Gastroesophageal sphincter (tissue), 4 donors: ENCODE data around the gene SLC25A15. TPM values are rescaled to one million over a fixed set of nuclear protein-coding genes. Genes with fewer than 3 reads are reported as not detected.

ENCODE experiments used
- ATAC-seq: fragments of 150-250 bp; one replicate; pipeline ENCODE4 v1.9.1; 2016; ENCODE audit warnings: mild to moderate bottlenecking, moderate library complexity
- H3K27ac ChIP-seq, 4 donors: fragments of 200-600 bp; sonication (generic) in 3 of 4; 1 replicate in 3 of 4; 2 replicates in 1 of 4; pipeline ENCODE4 v1.5.1; 2016 to 2019
- H3K27me3 ChIP-seq: fragments of 200-600 bp; sonication (generic); one replicate; pipeline ENCODE4 v1.5.1; 2019
- H3K36me3 ChIP-seq, 2 donors: fragments of 200-600 bp; sonication (generic); one replicate each; pipeline ENCODE4 v1.5.1; 2019; ENCODE audit warnings: control low read depth in 1 of 2
- H3K4me1 ChIP-seq, 3 donors: fragments of 200-600 bp; sonication (generic); 1 replicate in 2 of 3; 2 replicates in 1 of 3; pipeline ENCODE4 v1.5.1; 2016 to 2019; ENCODE audit warnings: control low read depth in 2 of 3
- H3K4me3 ChIP-seq, 2 donors: fragments of 200-600 bp; sonication (generic); one replicate each; pipeline ENCODE4 v1.5.1; 2019; ENCODE audit warnings: mild to moderate bottlenecking in 1 of 2, moderate library complexity in 1 of 2
- H3K9me3 ChIP-seq, 3 donors: fragments of 200-600 bp; sonication (generic); one replicate each; pipeline ENCODE4 v1.5.1; 2017 to 2019; ENCODE audit warnings: control low read depth in 2 of 3
- CTCF ChIP-seq, 4 experiments: fragments of 200-600 bp in 2 of 4; fragments of 450-650 bp in 2 of 4; sonication (generic) in 1 of 4; IDR thresholded peaks; one replicate each; pipeline ENCODE4 v1.5.1; 2017 to 2019; ENCODE audit warnings: antibody characterized with exemption in 4 of 4, mild to moderate bottlenecking in 2 of 4, moderate library complexity in 2 of 4
- EP300 ChIP-seq: sonication (generic); formaldehyde crosslinking; IDR thresholded peaks from one replicate; pipeline ENCODE4 v1.6.1; 2017; ENCODE audit warnings: antibody characterized with exemption, mild to moderate bottlenecking
- POLR2A ChIP-seq, 2 donors: fragments of 450-650 bp; IDR thresholded peaks; one replicate each; pipeline ENCODE4 v1.6.1; 2017; ENCODE audit warnings: antibody characterized with exemption in 2 of 2, mild to moderate bottlenecking in 2 of 2, moderate library complexity in 1 of 2
- POLR2AphosphoS5 ChIP-seq: sonication (generic); formaldehyde crosslinking; IDR thresholded peaks from one replicate; pipeline ENCODE4 v1.6.1; 2017; ENCODE audit warnings: antibody characterized with exemption
- WGBS, 2 donors: methylation state at CpG; one replicate each; pipeline ENCODE4 v1.1.5; 2018; ENCODE audit warnings: low coverage in 1 of 2; 5-methylcytosine and 5-hydroxymethylcytosine counted together
- total RNA-seq, 4 donors: library from RNA; depleted of rRNA; stranded (reverse); fragments of >200 nt; gene quantifications; one replicate each; pipeline ENCODE4 v1.1.0, GENCODE V29; 2016

Gene SLC25A15
- total RNA-seq, 4 donors from 2014 or later: 1.8 to 14.4 (median 3.0) TPM

GRCh38 chr13:40758811-40759210 lies 30.6 kb upstream of the SLC25A15 start:
- no peak for ATAC-seq
- Histone ChIP-seq H3K27me3 (no peaks in the 10 kb centered on the region), H3K4me3 (no peak overlapping the region), H3K27ac (no peak overlapping the region), H3K4me1 (no peaks in the 10 kb centered on the region), H3K36me3 (peaks cover 3 to 83% of the 10 kb centered on the region in 2 donors), H3K9me3 (no peaks in the 10 kb centered on the region)
- whole genome bisulfite sequencing, 2 donors: 89 to 93% methylated on average over 3 to 4 of the region's 4 CpGs
- TF ChIP-seq POLR2A (IDR thresholded peaks at IDR 0.05) (no peak), EP300 (no peak), CTCF (IDR thresholded peaks at IDR 0.05) (no peak), POLR2AphosphoS5 (no peak)

GRCh38 chr13:40762849-40763248 lies 26.6 kb upstream of the SLC25A15 start:
- TF ChIP-seq POLR2A (IDR thresholded peaks at IDR 0.05): no peak
- TF ChIP-seq EP300: no peak
- TF ChIP-seq CTCF (IDR thresholded peaks at IDR 0.05): no peak
- TF ChIP-seq POLR2AphosphoS5: no peak
- no peak overlapping the region for H3K4me3 ChIP-seq
- 89 to 100% methylated on average over 1 of the region's 1 CpG for WGBS, 2 donors
- no peaks in the 10 kb centered on the region for H3K9me3 ChIP-seq
- H3K36me3 ChIP-seq: peaks cover 3 to 67% of the 10 kb centered on the region in 2 donors
- ATAC-seq: no peak
- peaks cover 0 to 9% (median 0%) of the 10 kb centered on the region in 3 donors for H3K4me1 ChIP-seq
- no peaks in the 10 kb centered on the region for H3K27me3 ChIP-seq
- no peak overlapping the region for H3K27ac ChIP-seq

- Histone ChIP-seq H3K27ac (no peak overlapping the region), H3K36me3 (peaks cover 0 to 48% of the 10 kb centered on the region in 2 donors), H3K27me3 (no peaks in the 10 kb centered on the region), H3K4me3 (no peak overlapping the region), H3K9me3 (no peaks in the 10 kb centered on the region), H3K4me1 (peaks cover 0 to 9% (median 2%) of the 10 kb centered on the region in 3 donors)
- 79 to 86% methylated on average over 2 to 3 of the region's 3 CpGs for WGBS, 2 donors
- ATAC-seq: no peak
- no peak for TF ChIP-seq POLR2AphosphoS5
- TF ChIP-seq POLR2A (IDR thresholded peaks at IDR 0.05): no peak
- TF ChIP-seq EP300: no peak
- TF ChIP-seq CTCF (IDR thresholded peaks at IDR 0.05): no peak
These were observed 24.6 kb upstream of the SLC25A15 start for GRCh38 chr13:40764587-40765403.

- peaks cover 0 to 44% of the 10 kb centered on the region in 2 donors for H3K36me3 ChIP-seq
- TF ChIP-seq POLR2A (IDR thresholded peaks at IDR 0.05) (no peak), CTCF (IDR thresholded peaks at IDR 0.05) (no peak), EP300 (no peak), POLR2AphosphoS5 (no peak)
These were observed 23.8 kb upstream of the SLC25A15 start for GRCh38 chr13:40765602-40766001.

GRCh38 chr13:40769970-40770369 lies 19.4 kb upstream of the SLC25A15 start:
- Histone ChIP-seq H3K36me3 (peaks cover 0 to 18% of the 10 kb centered on the region in 2 donors), H3K27me3 (no peaks in the 10 kb centered on the region), H3K4me3 (peak overlapping the region; percentile 80 to 93), H3K4me1 (peaks cover 3 to 9% (median 7%) of the 10 kb centered on the region in 3 donors), H3K27ac (peak overlapping the region in 3 of 4 donors; percentile 86 to 88 (median 87)), H3K9me3 (no peaks in the 10 kb centered on the region)
- no peak for ATAC-seq
- TF ChIP-seq EP300 (no peak), POLR2AphosphoS5 (no peak), CTCF (IDR thresholded peaks at IDR 0.05) (no peak), POLR2A (IDR thresholded peaks at IDR 0.05) (no peak)
- WGBS, 2 donors: 68 to 76% methylated on average over 6 of the region's 6 CpGs

More at GRCh38 chr13:40765602-40766001, 23.8 kb upstream of the SLC25A15 start:
- peaks cover 3 to 9% (median 7%) of the 10 kb centered on the region in 3 donors for H3K4me1 ChIP-seq
- no peak for ATAC-seq
- H3K27ac ChIP-seq: no peak overlapping the region
- H3K9me3 ChIP-seq: no peaks in the 10 kb centered on the region
- H3K4me3 ChIP-seq: no peak overlapping the region
- H3K27me3 ChIP-seq: no peaks in the 10 kb centered on the region
- WGBS, 2 donors: 79 to 86% methylated on average over 1 of the region's 1 CpG
